ENCODE data around the gene TCOF1. TPM values are rescaled to one million over a fixed set of nuclear protein-coding genes. Genes with fewer than 3 reads are reported as not detected.

Gene TCOF1
- total and polyA plus RNA-seq, 2 donors (not counting 1 experiment from before 2014, with no cell fraction given): 30.9 to 62.4 TPM

DNA sequence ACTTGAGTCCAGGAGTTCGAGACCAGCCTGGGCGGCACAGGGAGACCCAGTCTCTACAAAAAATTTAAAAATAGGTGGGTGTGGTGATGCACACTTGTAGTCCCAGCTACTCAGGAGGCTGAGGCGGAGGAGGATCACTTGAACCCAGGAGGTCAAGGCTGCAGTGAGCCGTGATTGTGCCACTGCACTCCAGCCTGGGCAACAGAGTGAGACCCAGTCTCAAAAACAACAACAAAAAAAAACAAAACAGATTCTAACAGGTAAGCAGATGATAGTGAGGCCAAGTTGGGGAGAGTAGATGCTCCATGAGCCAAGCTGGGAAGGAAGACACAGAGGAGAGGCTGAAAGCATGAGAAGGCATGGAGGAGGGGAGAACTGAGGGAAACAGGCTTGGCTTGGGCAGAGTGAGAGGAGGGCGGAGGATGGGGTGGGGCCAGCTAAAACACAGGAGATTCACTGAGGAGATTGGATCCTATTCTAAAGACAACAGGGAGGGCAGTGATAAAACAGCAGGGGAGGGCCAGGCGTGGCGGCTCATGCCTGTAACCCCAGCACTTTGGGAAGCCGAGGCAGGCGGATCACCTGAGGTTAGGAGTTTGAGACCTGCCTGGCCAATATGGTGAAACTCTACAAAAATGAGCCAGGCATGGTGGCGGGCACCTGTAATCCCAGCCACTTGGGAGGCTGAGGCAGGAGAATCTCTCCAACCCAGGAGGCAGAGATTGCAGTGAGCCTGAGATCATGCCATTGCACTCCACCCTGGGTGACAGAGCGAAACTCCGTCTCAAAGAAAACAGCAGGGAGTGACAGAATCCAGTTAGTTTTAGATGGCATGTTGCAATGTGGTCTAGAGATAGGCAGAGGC lies 83.7 kb downstream of the TCOF1 start:
- peaks cover 5% of the 10 kb centered on the region in 2 donors for H3K4me1 ChIP-seq (ENCODE audit: control insufficient read depth in 2 of 2, insufficient read depth in 2 of 2, low read length in 2 of 2)
- H3K4me1 Mint-ChIP-seq: peaks cover 8% of the 10 kb centered on the region
- ATAC-seq (ENCODE audit: low read depth) (no peak), DNase-seq (no peak)
- H3K36me3 ChIP-seq (replicated peaks in 1 of 2; ENCODE audit: control extremely low read depth in 1 of 2, control insufficient read depth in 1 of 2, extremely low read depth in 1 of 2, insufficient read depth in 2 of 2, low read length in 1 of 2): peaks cover 0 to 33% of the 10 kb centered on the region in 2 experiments
- no peaks in the 10 kb centered on the region for H3K27me3 Mint-ChIP-seq
- H3K9me3 Mint-ChIP-seq (ENCODE audit: insufficient read depth): no peaks in the 10 kb centered on the region
- ChIA-PET POLR2A (no interaction called here), CTCF (interaction anchor here (1.0 to 14.4 kb wide), 3 partner anchors 8 to 41 kb away, joined by 3 to 396 read pairs (median 7); partner anchors contain the start of gene RPS14)
- no peak overlapping the region for H3K9ac ChIP-seq (ENCODE audit: low read length)
- H4K20me1 ChIP-seq (ENCODE audit: control insufficient read depth, insufficient read depth, low read length, poor library complexity, severe bottlenecking): peaks cover 22% of the 10 kb centered on the region
- H2AFZ ChIP-seq (ENCODE audit: insufficient read depth, low read depth, low read length, poor library complexity, severe bottlenecking): no peak overlapping the region
- no peak overlapping the region for H3K4me3 Mint-ChIP-seq
- H3K27ac ChIP-seq (ENCODE audit: low read length in 2 of 2): no peak overlapping the region
- no peak overlapping the region for H3K4me3 ChIP-seq (ENCODE audit: control extremely low read depth in 1 of 5, extremely low read depth in 1 of 5, insufficient read depth in 1 of 5, low read depth in 2 of 5, low read length in 4 of 5)
- H3K9me3 ChIP-seq (ENCODE audit: control extremely low read depth in 1 of 3, control insufficient read depth in 2 of 3, insufficient read depth in 1 of 3, low read length in 2 of 3): no peaks in the 10 kb centered on the region
- H3K27me3 ChIP-seq (replicated peaks in 1 of 4; ENCODE audit: control extremely low read depth in 1 of 4, control insufficient read depth in 3 of 4, insufficient read depth in 4 of 4, low read length in 3 of 4): no peaks in the 10 kb centered on the region
- intact Hi-C loops (cut with micrococcal nuclease): no loop called here
- H3K4me2 ChIP-seq (replicated peaks; ENCODE audit: low read depth, low read length, poor library complexity, severe bottlenecking): no peak overlapping the region
- H3K27ac Mint-ChIP-seq: peak overlapping the region; percentile 55
- 98% methylated on average over 10 of the region's 12 CpGs for WGBS (ENCODE audit: insufficient coverage)
- H3K79me2 ChIP-seq (ENCODE audit: control insufficient read depth, insufficient read depth, low read length): peaks cover 7% of the 10 kb centered on the region
- no peak for TF ChIP-seq EZH2 (IDR thresholded peaks at IDR 0.05; ENCODE audit: borderline replicate concordance, insufficient read depth, low read depth, low read length, poor library complexity, severe bottlenecking)
- TF ChIP-seq, protein P1, sequence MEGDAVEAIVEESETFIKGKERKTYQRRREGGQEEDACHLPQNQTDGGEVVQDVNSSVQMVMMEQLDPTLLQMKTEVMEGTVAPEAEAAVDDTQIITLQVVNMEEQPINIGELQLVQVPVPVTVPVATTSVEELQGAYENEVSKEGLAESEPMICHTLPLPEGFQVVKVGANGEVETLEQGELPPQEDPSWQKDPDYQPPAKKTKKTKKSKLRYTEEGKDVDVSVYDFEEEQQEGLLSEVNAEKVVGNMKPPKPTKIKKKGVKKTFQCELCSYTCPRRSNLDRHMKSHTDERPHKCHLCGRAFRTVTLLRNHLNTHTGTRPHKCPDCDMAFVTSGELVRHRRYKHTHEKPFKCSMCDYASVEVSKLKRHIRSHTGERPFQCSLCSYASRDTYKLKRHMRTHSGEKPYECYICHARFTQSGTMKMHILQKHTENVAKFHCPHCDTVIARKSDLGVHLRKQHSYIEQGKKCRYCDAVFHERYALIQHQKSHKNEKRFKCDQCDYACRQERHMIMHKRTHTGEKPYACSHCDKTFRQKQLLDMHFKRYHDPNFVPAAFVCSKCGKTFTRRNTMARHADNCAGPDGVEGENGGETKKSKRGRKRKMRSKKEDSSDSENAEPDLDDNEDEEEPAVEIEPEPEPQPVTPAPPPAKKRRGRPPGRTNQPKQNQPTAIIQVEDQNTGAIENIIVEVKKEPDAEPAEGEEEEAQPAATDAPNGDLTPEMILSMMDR (IDR thresholded peaks at IDR 0.05): no peak
